Left lung (tissue), 10 donors: Measurements from ENCODE around the gene ADRB1. TPM values are rescaled to one million over a fixed set of nuclear protein-coding genes. Genes with fewer than 3 reads are reported as not detected.

Source experiments
- ATAC-seq: fragments of 200-7000 bp; cut with Tn5 transposase; one replicate; pipeline ENCODE4 v1.9.1; 2020; ENCODE audit warnings: moderate library complexity
- DNase-seq, 4 donors: peaks; one replicate each; pipeline ENCODE4 v3.0.0-alpha.2; 2013 to 2020
- H3K27ac ChIP-seq, 2 donors: fragments of 200-600 bp; sonication (generic) in 1 of 2; one replicate each; pipeline versions ENCODE4 v1.5.0 to v1.8.0; 2020 to 2021
- H3K27me3 ChIP-seq, 2 donors: fragments of 200-600 bp; sonication (generic) in 1 of 2; one replicate each; pipeline versions ENCODE4 v1.5.0 to v1.8.0; 2020 to 2021
- H3K36me3 ChIP-seq, 2 donors: fragments of 200-600 bp; sonication (generic) in 1 of 2; one replicate each; pipeline versions ENCODE4 v1.5.0 to v1.8.0; 2020 to 2021
- H3K4me1 ChIP-seq, 2 donors: fragments of 200-600 bp; one replicate each; pipeline ENCODE4 v1.8.0; 2021
- H3K4me3 ChIP-seq, 2 donors: fragments of 200-600 bp; sonication (generic) in 1 of 2; one replicate each; pipeline versions ENCODE4 v1.5.0 to v1.8.0; 2020 to 2021; ENCODE audit warnings: mild to moderate bottlenecking in 1 of 2
- H3K9me3 ChIP-seq, 2 donors: fragments of 200-600 bp; sonication (generic) in 1 of 2; one replicate each; pipeline versions ENCODE4 v1.5.0 to v1.8.0; 2020 to 2021
- intact Hi-C, 2 donors: fragments of 100-400 bp; cut with DNase I; formaldehyde crosslinking; loops; one replicate each; pipeline versions ENCODE4 v1.11.2 to v1.14.2; 2022
- polyA plus RNA-seq, 6 donors: library from polyadenylated mRNA; unstranded; fragments of 120-200 nt; gene quantifications; one replicate each; pipeline ENCODE4 v1.2.1, GENCODE V29; 2013; ENCODE audit not compliant: insufficient read length in 6 of 6
- total RNA-seq, 2 donors: library from RNA; stranded (reverse); fragmentation: NEBNext Ultra II Directional; extraction: Animal tissue kit (Norgen Biotek cat#: 25700); gene quantifications; one replicate each; pipeline ENCODE4 v1.2.1, GENCODE V29; 2021
- TF ChIP-seq, protein P1 (sequence below), 2 donors: fragments of 200-600 bp; sonication (generic) in 1 of 2; IDR thresholded peaks; one replicate each; pipeline versions ENCODE4 v1.5.0 to v1.8.0; 2021; ENCODE audit warnings: antibody characterized with exemption in 2 of 2
- donor health status: DM: no; HTN: yes; CAD: no.
- donor health status: DM: no; HTN: no; CAD: no.

Gene ADRB1
- total and polyA plus RNA-seq, 8 donors: 1.2 to 15.4 (median 3.8) TPM

DNA sequence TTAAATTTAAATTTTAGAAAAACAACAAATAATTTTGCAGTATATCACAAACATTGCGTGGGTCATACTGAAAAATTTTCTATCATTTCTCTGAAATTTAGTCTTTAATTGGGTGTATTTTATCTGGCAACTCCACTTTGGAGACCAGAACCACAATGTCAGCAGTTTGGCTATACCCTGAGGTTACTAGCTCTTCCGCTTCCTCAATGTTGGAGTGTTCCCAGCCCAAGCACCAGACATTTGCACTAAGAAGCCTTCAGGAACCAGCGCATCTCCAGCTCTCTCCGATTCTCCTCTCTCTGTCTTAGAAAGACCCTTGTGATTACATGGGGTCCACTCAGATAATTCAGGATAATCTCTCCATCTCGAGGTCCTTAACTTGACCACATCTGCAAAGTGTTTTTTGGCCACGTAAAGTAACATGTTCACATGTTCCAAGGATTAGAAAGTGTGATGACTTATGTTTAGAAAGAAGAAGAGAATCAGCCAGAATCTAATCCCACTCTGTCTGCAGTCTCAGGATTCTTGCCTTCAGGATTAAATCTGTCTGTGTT lies 43.1 kb upstream of the ADRB1 start:
- intact Hi-C loops: no loop called here
- no peaks in the 10 kb centered on the region for H3K27me3 ChIP-seq
- H3K9me3 ChIP-seq: no peaks in the 10 kb centered on the region
- H3K4me1 ChIP-seq: peaks cover 3 to 25% of the 10 kb centered on the region in 2 donors
- ATAC-seq (no peak), DNase-seq (no peak)
- H3K4me3 ChIP-seq: no peak overlapping the region
- H3K27ac ChIP-seq: no peak overlapping the region
- no peaks in the 10 kb centered on the region for H3K36me3 ChIP-seq
- TF ChIP-seq, protein P1, sequence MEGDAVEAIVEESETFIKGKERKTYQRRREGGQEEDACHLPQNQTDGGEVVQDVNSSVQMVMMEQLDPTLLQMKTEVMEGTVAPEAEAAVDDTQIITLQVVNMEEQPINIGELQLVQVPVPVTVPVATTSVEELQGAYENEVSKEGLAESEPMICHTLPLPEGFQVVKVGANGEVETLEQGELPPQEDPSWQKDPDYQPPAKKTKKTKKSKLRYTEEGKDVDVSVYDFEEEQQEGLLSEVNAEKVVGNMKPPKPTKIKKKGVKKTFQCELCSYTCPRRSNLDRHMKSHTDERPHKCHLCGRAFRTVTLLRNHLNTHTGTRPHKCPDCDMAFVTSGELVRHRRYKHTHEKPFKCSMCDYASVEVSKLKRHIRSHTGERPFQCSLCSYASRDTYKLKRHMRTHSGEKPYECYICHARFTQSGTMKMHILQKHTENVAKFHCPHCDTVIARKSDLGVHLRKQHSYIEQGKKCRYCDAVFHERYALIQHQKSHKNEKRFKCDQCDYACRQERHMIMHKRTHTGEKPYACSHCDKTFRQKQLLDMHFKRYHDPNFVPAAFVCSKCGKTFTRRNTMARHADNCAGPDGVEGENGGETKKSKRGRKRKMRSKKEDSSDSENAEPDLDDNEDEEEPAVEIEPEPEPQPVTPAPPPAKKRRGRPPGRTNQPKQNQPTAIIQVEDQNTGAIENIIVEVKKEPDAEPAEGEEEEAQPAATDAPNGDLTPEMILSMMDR (IDR thresholded peaks at IDR 0.05): no peak

GRCh38 chr10:114002422-114002821 lies 41.2 kb upstream of the ADRB1 start:
- no peak for DNase-seq
- peaks cover 3 to 25% of the 10 kb centered on the region in 2 donors for H3K4me1 ChIP-seq
- TF ChIP-seq, protein P1 (IDR thresholded peaks at IDR 0.05): peak in 1 of 2 donors; percentile 18

GRCh38 chr10:114003161-114003941 lies 40.3 kb upstream of the ADRB1 start:
- TF ChIP-seq, protein P1 (IDR thresholded peaks at IDR 0.05): no peak
- DNase-seq (no peak), ATAC-seq (no peak)
- intact Hi-C loops: no loop called here
- Histone ChIP-seq H3K27ac (no peak overlapping the region), H3K9me3 (no peaks in the 10 kb centered on the region), H3K36me3 (no peaks in the 10 kb centered on the region), H3K4me1 (peaks cover 3 to 24% of the 10 kb centered on the region in 2 donors), H3K27me3 (no peaks in the 10 kb centered on the region), H3K4me3 (no peak overlapping the region)

More at GRCh38 chr10:114002422-114002821, 41.2 kb upstream of the ADRB1 start:
- no peaks in the 10 kb centered on the region for H3K9me3 ChIP-seq
- ATAC-seq: no peak
- H3K4me3 ChIP-seq: no peak overlapping the region
- no peaks in the 10 kb centered on the region for H3K27me3 ChIP-seq
- intact Hi-C loops: no loop called here
- no peak overlapping the region for H3K27ac ChIP-seq
- H3K36me3 ChIP-seq: no peaks in the 10 kb centered on the region

DNA sequence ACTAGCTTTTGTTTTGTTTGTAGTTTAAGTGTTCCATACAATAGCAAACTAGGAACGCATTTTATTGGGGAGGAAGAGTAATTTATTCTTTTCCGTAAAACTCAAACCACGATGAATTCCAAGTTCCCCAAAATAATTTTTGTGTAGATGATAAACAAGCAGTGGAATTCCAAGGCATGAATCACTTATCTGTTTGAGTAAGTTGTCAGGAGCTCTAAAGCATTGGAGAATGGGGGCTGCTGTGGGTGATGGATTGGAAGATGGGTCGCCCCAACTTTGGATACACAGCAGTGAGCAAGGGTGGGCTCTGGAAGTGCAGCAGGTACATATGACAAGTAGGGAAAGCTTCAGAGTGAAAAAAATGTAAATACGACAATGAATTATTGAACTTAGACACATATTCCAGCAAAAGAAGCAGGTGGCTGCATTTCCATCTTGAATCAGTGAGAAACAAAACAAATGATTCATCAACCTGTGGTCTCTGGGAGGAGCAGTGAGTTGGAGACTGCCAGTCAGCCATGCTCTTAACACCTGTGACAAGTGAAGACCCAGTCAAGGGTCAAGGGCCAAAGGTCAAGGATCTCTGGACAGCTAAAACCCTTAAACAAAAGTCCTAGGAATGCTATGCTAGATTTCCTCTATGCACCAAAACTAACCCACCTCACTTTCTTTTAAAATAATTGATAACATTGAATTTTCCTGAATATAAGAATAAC lies 34.2 kb upstream of the ADRB1 start:
- ATAC-seq: no peak
- intact Hi-C loops: no loop called here
- H3K4me3 ChIP-seq: no peak overlapping the region
- H3K27ac ChIP-seq: no peak overlapping the region
- H3K4me1 ChIP-seq: no peaks in the 10 kb centered on the region
- H3K27me3 ChIP-seq: no peaks in the 10 kb centered on the region
- DNase-seq: no peak
- TF ChIP-seq, protein P1 (IDR thresholded peaks at IDR 0.05): no peak
- H3K36me3 ChIP-seq: no peaks in the 10 kb centered on the region
- no peaks in the 10 kb centered on the region for H3K9me3 ChIP-seq

DNA sequence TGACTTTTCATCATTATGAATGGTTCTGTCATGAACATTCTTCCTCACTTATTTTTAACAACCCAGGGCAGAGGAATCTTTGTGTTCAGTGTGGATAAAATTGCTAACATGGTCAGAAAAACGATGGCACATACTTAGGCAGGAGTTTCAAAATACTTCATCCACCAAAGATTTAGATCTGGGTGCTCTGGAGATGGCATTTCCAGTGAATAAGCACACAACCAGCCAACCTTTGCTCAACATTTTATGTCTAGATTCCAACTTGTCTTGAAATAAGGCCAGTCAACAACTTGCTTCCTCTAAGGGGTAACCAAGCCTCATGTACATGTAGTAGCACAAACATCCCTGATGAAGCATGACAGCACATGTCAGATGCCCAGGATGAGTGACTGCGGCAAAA lies 33.4 kb upstream of the ADRB1 start:
- Histone ChIP-seq H3K27me3 (no peaks in the 10 kb centered on the region), H3K4me1 (no peaks in the 10 kb centered on the region), H3K9me3 (no peaks in the 10 kb centered on the region), H3K36me3 (no peaks in the 10 kb centered on the region), H3K4me3 (no peak overlapping the region), H3K27ac (no peak overlapping the region)
- no peak for ATAC-seq
- intact Hi-C loops: no loop called here
- TF ChIP-seq, protein P1 (IDR thresholded peaks at IDR 0.05): no peak
- no peak for DNase-seq
